Vagina (tissue), 2 donors: ENCODE results near the gene HS6ST2. TPM values are rescaled to one million over a fixed set of nuclear protein-coding genes. Genes with fewer than 3 reads are reported as not detected.

Experiments used
- DNase-seq, 2 donors: peaks; one replicate each; pipeline ENCODE4 v3.0.0-alpha.2; 2017; ENCODE audit errors: extremely low spot score in 2 of 2
- H3K27ac ChIP-seq: fragments of 200-600 bp; sonication (generic); one replicate; pipeline ENCODE4 v1.5.1; 2019
- H3K27me3 ChIP-seq: fragments of 200-600 bp; sonication (generic); one replicate; pipeline ENCODE4 v1.5.1; 2019
- H3K36me3 ChIP-seq, 2 donors: fragments of 200-600 bp; sonication (generic); one replicate each; pipeline ENCODE4 v1.5.1; 2017 to 2019
- H3K4me1 ChIP-seq: fragments of 200-600 bp; sonication (generic); one replicate; pipeline ENCODE4 v1.5.1; 2019
- H3K4me3 ChIP-seq, 2 donors: fragments of 200-600 bp; sonication (generic); 1 replicate in 1 of 2; 2 replicates in 1 of 2; pipeline ENCODE4 v1.5.1; 2016 to 2019
- H3K9me3 ChIP-seq: fragments of 200-600 bp; sonication (generic); one replicate; pipeline ENCODE4 v1.5.1; 2019
- CTCF ChIP-seq, 3 experiments: fragments of 450-650 bp in 2 of 3; fragments of 200-600 bp in 1 of 3; sonication (generic) in 1 of 3; IDR thresholded peaks; one replicate each; pipeline ENCODE4 v1.5.1; 2017 to 2019; ENCODE audit warnings: antibody characterized with exemption in 3 of 3, mild to moderate bottlenecking in 2 of 3, moderate library complexity in 2 of 3
- POLR2A ChIP-seq, 2 donors: fragments of 450-650 bp; IDR thresholded peaks; one replicate each; pipeline ENCODE4 v1.6.1; 2017; ENCODE audit warnings: antibody characterized with exemption in 2 of 2, mild to moderate bottlenecking in 2 of 2, moderate library complexity in 2 of 2
- POLR2AphosphoS5 ChIP-seq, 2 donors: sonication (generic); formaldehyde crosslinking; IDR thresholded peaks; one replicate each; pipeline ENCODE4 v1.9.0; 2017; ENCODE audit warnings: antibody characterized with exemption in 2 of 2, mild to moderate bottlenecking in 2 of 2, low read depth in 1 of 2; ENCODE audit not compliant: insufficient read depth in 1 of 2
- intact Hi-C: fragments of 100-400 bp; cut with DNase I; formaldehyde crosslinking; loops from one replicate; pipeline ENCODE4 v1.15.1; 2023
- total RNA-seq: library from RNA; depleted of rRNA; stranded (reverse); fragments of >200 nt; gene quantifications from one replicate; pipeline ENCODE4 v1.2.3, GENCODE V29; 2016

The HS6ST2 gene
- total RNA-seq, 1 donor from 2014 or later = 0.74 TPM

GRCh38 chrX:132968296-132968949 is 10.0 kb upstream of the HS6ST2 start:
- DNase-seq = no peak
- Histone ChIP-seq H3K4me1 (no peaks in the 10 kb centered on the region), H3K9me3 (no peaks in the 10 kb centered on the region), H3K27ac (no peak overlapping the region), H3K4me3 (no peak overlapping the region), H3K27me3 (no peaks in the 10 kb centered on the region), H3K36me3 (no peaks in the 10 kb centered on the region)
- no peak for TF ChIP-seq CTCF (IDR thresholded peaks at IDR 0.05)
- no peak for TF ChIP-seq POLR2AphosphoS5 (IDR thresholded peaks at IDR 0.05; ENCODE audit: insufficient read depth in 1 of 2, low read depth in 1 of 2)
- TF ChIP-seq POLR2A (IDR thresholded peaks at IDR 0.05) = no peak
- intact Hi-C loops = no loop called here

GRCh38 chrX:132967049-132967448 is 8.6 kb upstream of the HS6ST2 start:
- Histone ChIP-seq H3K4me1 (no peaks in the 10 kb centered on the region), H3K4me3 (no peak overlapping the region), H3K27me3 (no peaks in the 10 kb centered on the region), H3K27ac (no peak overlapping the region), H3K9me3 (no peaks in the 10 kb centered on the region), H3K36me3 (no peaks in the 10 kb centered on the region)
- intact Hi-C loops = no loop called here
- no peak for DNase-seq
- TF ChIP-seq POLR2A (IDR thresholded peaks at IDR 0.05) = no peak
- no peak for TF ChIP-seq POLR2AphosphoS5 (IDR thresholded peaks at IDR 0.05; ENCODE audit: insufficient read depth in 1 of 2, low read depth in 1 of 2)
- TF ChIP-seq CTCF (IDR thresholded peaks at IDR 0.05) = no peak

GRCh38 chrX:132965461-132965860 is 7.0 kb upstream of the HS6ST2 start:
- no peaks in the 10 kb centered on the region for H3K9me3 ChIP-seq
- H3K4me1 ChIP-seq = no peaks in the 10 kb centered on the region
- H3K36me3 ChIP-seq = no peaks in the 10 kb centered on the region
- H3K27me3 ChIP-seq = no peaks in the 10 kb centered on the region
- no peak for DNase-seq
- TF ChIP-seq POLR2AphosphoS5 (IDR thresholded peaks at IDR 0.05; ENCODE audit: insufficient read depth in 1 of 2, low read depth in 1 of 2) (no peak), POLR2A (IDR thresholded peaks at IDR 0.05) (no peak), CTCF (IDR thresholded peaks at IDR 0.05) (no peak)
- H3K4me3 ChIP-seq = no peak overlapping the region
- intact Hi-C loops = no loop called here
- no peak overlapping the region for H3K27ac ChIP-seq

DNA sequence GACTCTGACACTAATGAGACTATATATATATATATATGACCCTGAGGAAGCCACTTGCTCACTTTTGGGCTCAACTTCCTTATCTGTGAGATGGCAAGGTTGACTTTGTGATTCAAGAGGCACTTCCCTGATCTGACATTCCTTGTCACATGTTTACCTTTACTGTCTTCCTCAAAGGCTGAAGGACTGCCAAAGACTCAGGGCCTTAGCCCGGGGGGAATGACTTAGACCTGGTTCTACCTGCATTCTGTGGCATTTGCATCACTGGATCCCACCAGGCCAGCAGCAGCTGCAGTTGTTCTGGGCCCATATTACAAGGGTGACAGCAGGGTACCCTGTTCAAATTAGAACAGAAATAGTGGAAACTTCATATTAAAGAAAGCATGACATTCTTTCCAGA is 3.1 kb upstream of the HS6ST2 start:
- no peak overlapping the region for H3K27ac ChIP-seq
- intact Hi-C loops = no loop called here
- TF ChIP-seq CTCF (IDR thresholded peaks at IDR 0.05) (no peak), POLR2A (IDR thresholded peaks at IDR 0.05) (no peak), POLR2AphosphoS5 (IDR thresholded peaks at IDR 0.05; ENCODE audit: insufficient read depth in 1 of 2, low read depth in 1 of 2) (no peak)
- H3K4me3 ChIP-seq = no peak overlapping the region
- peaks cover 5% of the 10 kb centered on the region for H3K27me3 ChIP-seq
- no peaks in the 10 kb centered on the region for H3K36me3 ChIP-seq
- DNase-seq = no peak
- H3K9me3 ChIP-seq = no peaks in the 10 kb centered on the region
- no peaks in the 10 kb centered on the region for H3K4me1 ChIP-seq

GRCh38 chrX:132957211-132958090 is 978 bp downstream of the HS6ST2 start:
- no peak overlapping the region for H3K27ac ChIP-seq
- no peaks in the 10 kb centered on the region for H3K4me1 ChIP-seq
- no peaks in the 10 kb centered on the region for H3K36me3 ChIP-seq
- peaks cover 5% of the 10 kb centered on the region for H3K27me3 ChIP-seq
- TF ChIP-seq CTCF (IDR thresholded peaks at IDR 0.05) = no peak
- TF ChIP-seq POLR2A (IDR thresholded peaks at IDR 0.05) = no peak
- no peak for TF ChIP-seq POLR2AphosphoS5 (IDR thresholded peaks at IDR 0.05; ENCODE audit: insufficient read depth in 1 of 2, low read depth in 1 of 2)
- H3K9me3 ChIP-seq = no peaks in the 10 kb centered on the region
- intact Hi-C loops = no loop called here
- H3K4me3 ChIP-seq = peak overlapping the region; percentile 41
- DNase-seq = no peak
